HCT116 (cell line): ENCODE results near the gene CYP27A1. TPM values are rescaled to one million over a fixed set of nuclear protein-coding genes. Genes with fewer than 3 reads are reported as not detected.

Experiments used
- ATAC-seq: fragments of 200-7000 bp; cut with Tn5 transposase; 2 replicates; pipeline ENCODE4 v1.9.1; 2020; ENCODE audit warnings: mild to moderate bottlenecking, moderate library complexity
- BruUV-seq: library from RNA; stranded (reverse); fragments of 400-500 nt; replicated peaks from 2 replicates; lab custom pipeline; 2021; lab: Mats Ljungman, UMichigan
- CTCF ChIA-PET: fragments of 300-600 bp; sonication (Branson Sonifier 250); formaldehyde crosslinking; loops from one replicate; lab custom pipeline; 2021; ENCODE audit warnings: antibody characterized with exemption; lab: Charles Lee
- POLR2A ChIA-PET: fragments of 300-600, 350-600 bp; sonication (Branson Sonifier 250); formaldehyde crosslinking; loops from one replicate; lab custom pipeline; 2021; ENCODE audit warnings: antibody characterized with exemption; lab: Charles Lee
- RAD21 ChIA-PET, 2 experiments: fragments of 300-600 bp; sonication (Branson Sonifier 250); formaldehyde crosslinking; loops; one replicate each; lab custom pipeline; 2023; ENCODE audit warnings: low total read pairs in 2 of 2; ENCODE audit not compliant: uncharacterized antibody in 2 of 2, unreplicated experiment in 2 of 2, low non-redundant PET in 1 of 2; lab: Charles Lee
- DNase-seq: peaks from one replicate; pipeline ENCODE4 v3.0.0-alpha.2; 2010; ENCODE audit warnings: low read depth, low spot score
- H2AFZ ChIP-seq: fragments of 200-600 bp; shearing (Covaris generic), sonication (generic); 2 replicates; pipeline ENCODE4 v1.6.1; 2017; ENCODE audit warnings: low read depth, mixed run types, mixed read lengths, antibody characterized with exemption, low read length; ENCODE audit not compliant: poor library complexity, severe bottlenecking
- H3K27ac ChIP-seq: 2 replicates; pipeline ENCODE4 v1.5.1; 2012; ENCODE audit warnings: low read depth, low read length
- H3K27me3 ChIP-seq: fragments of 200-600 bp; sonication (generic); 2 replicates; pipeline ENCODE4 v1.6.1; 2016; ENCODE audit warnings: mixed run types, low read length, mixed read lengths; ENCODE audit not compliant: insufficient read depth
- H3K36me3 ChIP-seq, 2 experiments: fragments of 200-500 bp in 1 of 2; fragments of 200-600 bp in 1 of 2; sonication (Bioruptor generic) in 1 of 2; sonication (generic) in 1 of 2; 2 replicates each; pipeline versions ENCODE4 v1.5.1 to v1.6.1; 2014 to 2016; ENCODE audit warnings: low read length in 2 of 2, inconsistent platforms in 1 of 2, mixed read lengths in 1 of 2, mixed run types in 1 of 2; ENCODE audit not compliant: insufficient read depth in 2 of 2, control insufficient read depth in 1 of 2
- H3K4me1 ChIP-seq, 2 experiments: fragments of 200-600 bp in 1 of 2; sonication (generic) in 1 of 2; 2 replicates each; pipeline versions ENCODE4 v1.5.1 to v1.6.1; 2012 to 2017; ENCODE audit warnings: low read length in 2 of 2, inconsistent platforms in 1 of 2, mild to moderate bottlenecking in 1 of 2, mixed read lengths in 1 of 2, mixed run types in 1 of 2, moderate library complexity in 1 of 2; ENCODE audit not compliant: insufficient read depth in 2 of 2, control insufficient read depth in 1 of 2
- H3K4me2 ChIP-seq: fragments of 200-600 bp; sonication (generic); 2 replicates; pipeline ENCODE4 v1.6.1; 2017; ENCODE audit warnings: mixed run types, low read length, mixed read lengths
- H3K4me3 ChIP-seq, 2 experiments: fragments of 200-600 bp in 1 of 2; sonication (generic) in 1 of 2; replicated peaks in 1 of 2; 2 replicates each; pipeline ENCODE4 v1.5.1; 2011 to 2016; ENCODE audit warnings: low read length in 2 of 2, control low read depth in 1 of 2, low read depth in 1 of 2, mild to moderate bottlenecking in 1 of 2, mixed read lengths in 1 of 2, mixed run types in 1 of 2
- H3K79me2 ChIP-seq: fragments of 200-600 bp; sonication (generic); 2 replicates; pipeline ENCODE4 v1.6.1; 2017; ENCODE audit warnings: mild to moderate bottlenecking, mixed run types, low read length, moderate library complexity, mixed read lengths; ENCODE audit not compliant: insufficient read depth
- H3K9ac ChIP-seq: fragments of 200-600 bp; sonication (generic); 2 replicates; pipeline ENCODE4 v1.6.1; 2016; ENCODE audit warnings: low read length, mixed read lengths
- H3K9me2 ChIP-seq: fragments of 200-600 bp; sonication (generic), shearing (Covaris generic); 2 replicates; pipeline ENCODE4 v1.6.1; 2017; ENCODE audit warnings: mixed run types, mild to moderate bottlenecking, moderate library complexity; ENCODE audit not compliant: insufficient read depth
- H3K9me3 ChIP-seq, 2 experiments: fragments of 200-500 bp in 1 of 2; fragments of 200-600 bp in 1 of 2; sonication (Bioruptor generic) in 1 of 2; sonication (generic) in 1 of 2; 2 replicates each; pipeline ENCODE4 v1.6.1; 2014 to 2017; ENCODE audit warnings: low read length in 2 of 2, mixed read lengths in 2 of 2, inconsistent platforms in 1 of 2, low read depth in 1 of 2, mild to moderate bottlenecking in 1 of 2, mixed run types in 1 of 2, moderate library complexity in 1 of 2; ENCODE audit not compliant: control insufficient read depth in 1 of 2, insufficient read depth in 1 of 2
- H4K20me1 ChIP-seq: fragments of 200-600 bp; sonication (generic), shearing (Covaris generic); 2 replicates; pipeline ENCODE4 v1.6.1; 2017; ENCODE audit warnings: mixed run types, mild to moderate bottlenecking, moderate library complexity; ENCODE audit not compliant: insufficient read depth
- CBX3 ChIP-seq: IDR thresholded peaks from 2 replicates; pipeline ENCODE4 v1.6.1; 2012; ENCODE audit warnings: low read depth
- CEBPB ChIP-seq: IDR thresholded peaks from 2 replicates; pipeline ENCODE4 v1.6.1; 2012; ENCODE audit warnings: low read depth
- EGR1 ChIP-seq: IDR thresholded peaks from 2 replicates; pipeline ENCODE4 v1.6.1; 2012; ENCODE audit warnings: low read depth
- ELF1 ChIP-seq: IDR thresholded peaks from 2 replicates; pipeline ENCODE4 v1.6.1; 2012; ENCODE audit warnings: low read depth, borderline replicate concordance
- EZH2phosphoT487 ChIP-seq: fragments of 200-600 bp; IDR thresholded peaks from 2 replicates; pipeline ENCODE4 v1.6.1; 2018; ENCODE audit warnings: antibody characterized with exemption, borderline replicate concordance
- FOSL1 ChIP-seq: IDR thresholded peaks from 2 replicates; pipeline ENCODE4 v1.6.1; 2012; ENCODE audit warnings: low read depth
- JUND ChIP-seq: IDR thresholded peaks from 2 replicates; pipeline ENCODE4 v1.6.1; 2012
- POLR2A ChIP-seq: IDR thresholded peaks from 2 replicates; pipeline ENCODE4 v1.7.0; 2011; ENCODE audit warnings: borderline replicate concordance; ENCODE audit not compliant: insufficient read depth, insufficient read length; ENCODE audit errors: extremely low read depth
- RAD21 ChIP-seq: IDR thresholded peaks from 2 replicates; pipeline ENCODE4 v1.6.1; 2012; ENCODE audit warnings: low read depth, mild to moderate bottlenecking
- SIN3A ChIP-seq: IDR thresholded peaks from 2 replicates; pipeline ENCODE4 v1.6.1; 2012; ENCODE audit warnings: low read depth
- SP1 ChIP-seq: IDR thresholded peaks from 2 replicates; pipeline ENCODE4 v1.6.1; 2012; ENCODE audit warnings: low read depth
- SRF ChIP-seq: IDR thresholded peaks from 2 replicates; pipeline ENCODE4 v1.6.1; 2012; ENCODE audit warnings: low read depth
- TCF7L2 ChIP-seq: IDR thresholded peaks from 2 replicates; pipeline ENCODE4 v1.7.0; 2011; ENCODE audit warnings: borderline replicate concordance, inconsistent platforms; ENCODE audit not compliant: insufficient read depth, insufficient read length; ENCODE audit errors: extremely low read depth
- YY1 ChIP-seq: IDR thresholded peaks from 2 replicates; pipeline ENCODE4 v1.6.1; 2011; ENCODE audit warnings: low read length, low read depth, moderate library complexity, mild to moderate bottlenecking; ENCODE audit not compliant: insufficient replicate concordance; ENCODE audit errors: extremely low read depth
- ZBTB33 ChIP-seq: IDR thresholded peaks from 2 replicates; pipeline ENCODE4 v1.6.1; 2011; ENCODE audit warnings: mild to moderate bottlenecking, low read length, moderate library complexity; ENCODE audit not compliant: insufficient replicate concordance; ENCODE audit errors: extremely low read depth
- intact Hi-C: fragments of 100-400 bp; cut with micrococcal nuclease; formaldehyde crosslinking; loops from 2 replicates; pipeline ENCODE4 v1.10.0; 2022
- total RNA-seq: library from RNA; stranded (reverse); gene quantifications from one replicate; pipeline ENCODE4 v1.2.1, GENCODE V29; 2021; ENCODE audit not compliant: unreplicated experiment
- TF ChIP-seq, protein P1 (sequence below): IDR thresholded peaks from 2 replicates; pipeline ENCODE4 v1.6.1; 2012
- TF ChIP-seq, protein P2 (sequence below): IDR thresholded peaks from 2 replicates; pipeline ENCODE4 v1.6.1; 2012; ENCODE audit warnings: low read depth
- TF ChIP-seq, protein P3 (sequence below), 3 experiments: fragments of 200-600 bp in 1 of 3; sonication (generic) in 1 of 3; IDR thresholded peaks in 2 of 3; conservative IDR thresholded peaks in 1 of 3; 2 replicates each; pipeline ENCODE4 v1.5.1; 2012 to 2017; ENCODE audit warnings: low read depth in 2 of 3, low read length in 2 of 3, antibody characterized with exemption in 1 of 3, borderline replicate concordance in 1 of 3, control low read depth in 1 of 3, mild to moderate bottlenecking in 1 of 3, mixed read lengths in 1 of 3, mixed run types in 1 of 3, moderate library complexity in 1 of 3; ENCODE audit not compliant: insufficient read depth in 1 of 3
- TF ChIP-seq, protein P4 (sequence below): IDR thresholded peaks from 2 replicates; pipeline ENCODE4 v1.6.1; 2012

The CYP27A1 gene
- total RNA-seq, 1 experiment from 2014 or later, result 1.6 TPM

- ChIA-PET RAD21 (no interaction called here), CTCF (no interaction called here), POLR2A (no interaction called here)
- Histone ChIP-seq H3K36me3 (peaks cover 33 to 47% of the 10 kb centered on the region in 2 experiments), H3K79me2 (peaks cover 5% of the 10 kb centered on the region), H3K9me2 (no peaks in the 10 kb centered on the region), H3K4me2 (no peak overlapping the region), H3K4me3 (no peak overlapping the region), H3K9me3 (no peaks in the 10 kb centered on the region), H3K27me3 (no peaks in the 10 kb centered on the region), H3K27ac (no peak overlapping the region), H4K20me1 (no peaks in the 10 kb centered on the region), H3K4me1 (peaks cover 0 to 9% of the 10 kb centered on the region in 2 experiments; a peak in 1 of 4 replicates), H3K9ac (no peak overlapping the region), H2AFZ (no peak overlapping the region)
- DNase-seq (peak; percentile 12), ATAC-seq (peak; percentile 54)
- intact Hi-C loops, result no loop called here
- no TSS peak for BruUV-seq
- TF ChIP-seq, protein P1, sequence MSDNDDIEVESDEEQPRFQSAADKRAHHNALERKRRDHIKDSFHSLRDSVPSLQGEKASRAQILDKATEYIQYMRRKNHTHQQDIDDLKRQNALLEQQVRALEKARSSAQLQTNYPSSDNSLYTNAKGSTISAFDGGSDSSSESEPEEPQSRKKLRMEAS, result no peak
- TF ChIP-seq CBX3 (no peak), SRF (no peak), ZBTB33 (no peak), SIN3A (no peak), JUND (no peak), SP1 (no peak), TCF7L2 (no peak), FOSL1 (no peak), ELF1 (no peak), EZH2phosphoT487 (no peak), RAD21 (no peak), YY1 (no peak), EGR1 (no peak), CEBPB (no peak), POLR2A (no peak)
- TF ChIP-seq, protein P2, sequence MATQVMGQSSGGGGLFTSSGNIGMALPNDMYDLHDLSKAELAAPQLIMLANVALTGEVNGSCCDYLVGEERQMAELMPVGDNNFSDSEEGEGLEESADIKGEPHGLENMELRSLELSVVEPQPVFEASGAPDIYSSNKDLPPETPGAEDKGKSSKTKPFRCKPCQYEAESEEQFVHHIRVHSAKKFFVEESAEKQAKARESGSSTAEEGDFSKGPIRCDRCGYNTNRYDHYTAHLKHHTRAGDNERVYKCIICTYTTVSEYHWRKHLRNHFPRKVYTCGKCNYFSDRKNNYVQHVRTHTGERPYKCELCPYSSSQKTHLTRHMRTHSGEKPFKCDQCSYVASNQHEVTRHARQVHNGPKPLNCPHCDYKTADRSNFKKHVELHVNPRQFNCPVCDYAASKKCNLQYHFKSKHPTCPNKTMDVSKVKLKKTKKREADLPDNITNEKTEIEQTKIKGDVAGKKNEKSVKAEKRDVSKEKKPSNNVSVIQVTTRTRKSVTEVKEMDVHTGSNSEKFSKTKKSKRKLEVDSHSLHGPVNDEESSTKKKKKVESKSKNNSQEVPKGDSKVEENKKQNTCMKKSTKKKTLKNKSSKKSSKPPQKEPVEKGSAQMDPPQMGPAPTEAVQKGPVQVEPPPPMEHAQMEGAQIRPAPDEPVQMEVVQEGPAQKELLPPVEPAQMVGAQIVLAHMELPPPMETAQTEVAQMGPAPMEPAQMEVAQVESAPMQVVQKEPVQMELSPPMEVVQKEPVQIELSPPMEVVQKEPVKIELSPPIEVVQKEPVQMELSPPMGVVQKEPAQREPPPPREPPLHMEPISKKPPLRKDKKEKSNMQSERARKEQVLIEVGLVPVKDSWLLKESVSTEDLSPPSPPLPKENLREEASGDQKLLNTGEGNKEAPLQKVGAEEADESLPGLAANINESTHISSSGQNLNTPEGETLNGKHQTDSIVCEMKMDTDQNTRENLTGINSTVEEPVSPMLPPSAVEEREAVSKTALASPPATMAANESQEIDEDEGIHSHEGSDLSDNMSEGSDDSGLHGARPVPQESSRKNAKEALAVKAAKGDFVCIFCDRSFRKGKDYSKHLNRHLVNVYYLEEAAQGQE, result no peak
- TF ChIP-seq, protein P3, sequence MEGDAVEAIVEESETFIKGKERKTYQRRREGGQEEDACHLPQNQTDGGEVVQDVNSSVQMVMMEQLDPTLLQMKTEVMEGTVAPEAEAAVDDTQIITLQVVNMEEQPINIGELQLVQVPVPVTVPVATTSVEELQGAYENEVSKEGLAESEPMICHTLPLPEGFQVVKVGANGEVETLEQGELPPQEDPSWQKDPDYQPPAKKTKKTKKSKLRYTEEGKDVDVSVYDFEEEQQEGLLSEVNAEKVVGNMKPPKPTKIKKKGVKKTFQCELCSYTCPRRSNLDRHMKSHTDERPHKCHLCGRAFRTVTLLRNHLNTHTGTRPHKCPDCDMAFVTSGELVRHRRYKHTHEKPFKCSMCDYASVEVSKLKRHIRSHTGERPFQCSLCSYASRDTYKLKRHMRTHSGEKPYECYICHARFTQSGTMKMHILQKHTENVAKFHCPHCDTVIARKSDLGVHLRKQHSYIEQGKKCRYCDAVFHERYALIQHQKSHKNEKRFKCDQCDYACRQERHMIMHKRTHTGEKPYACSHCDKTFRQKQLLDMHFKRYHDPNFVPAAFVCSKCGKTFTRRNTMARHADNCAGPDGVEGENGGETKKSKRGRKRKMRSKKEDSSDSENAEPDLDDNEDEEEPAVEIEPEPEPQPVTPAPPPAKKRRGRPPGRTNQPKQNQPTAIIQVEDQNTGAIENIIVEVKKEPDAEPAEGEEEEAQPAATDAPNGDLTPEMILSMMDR (IDR thresholded peaks at IDR 0.05 in 2 of 3, conservative IDR thresholded peaks at IDR 0.05 in 1 of 3; ENCODE audit: borderline replicate concordance in 1 of 3, insufficient read depth in 1 of 3, low read depth in 2 of 3, low read length in 2 of 3), result no peak
- TF ChIP-seq, protein P4, sequence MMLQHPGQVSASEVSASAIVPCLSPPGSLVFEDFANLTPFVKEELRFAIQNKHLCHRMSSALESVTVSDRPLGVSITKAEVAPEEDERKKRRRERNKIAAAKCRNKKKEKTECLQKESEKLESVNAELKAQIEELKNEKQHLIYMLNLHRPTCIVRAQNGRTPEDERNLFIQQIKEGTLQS, result no peak
These were observed 36.1 kb upstream of the CYP27A1 start for GRCh38 chr2:218745559-218746469.
